Placental pericyte (primary cell): ENCODE data around the gene NOSIP. TPM values are rescaled to one million over a fixed set of nuclear protein-coding genes. Genes with fewer than 3 reads are reported as not detected.

Source experiments
- small RNA-seq: library from RNA; depleted of rRNA; stranded (forward); fragments of <200 nt; gene quantifications from one replicate; pipeline ENCODE3, GENCODE V24; 2012; ENCODE audit warnings: low replicate concordance
- total RNA-seq: library from RNA; depleted of rRNA; stranded (reverse); fragments of >200 nt; gene quantifications from 2 replicates; pipeline ENCODE4 v1.2.3, GENCODE V29; 2012

Gene NOSIP
- total RNA-seq = 72.2 and 106 TPM in 2 replicates

GRCh38 chr19:49580264-49581006 lies at the start of gene NOSIP:
NOSIP (minus strand) TSS chr19:49580556; CDS start chr19:49560691, 19,865 bp downstream.

GRCh38 chr19:49590971-49591730 lies 10.8 kb upstream of the NOSIP start, which contains the start of gene PRR12:
PRR12 (plus strand) TSS chr19:49591182; CDS start chr19:49591655, 473 bp downstream.

GRCh38 chr19:49581007-49581508 lies 702 bp upstream of the NOSIP start, which contains the start of gene PRRG2:
PRRG2 (plus strand) TSS chr19:49581316; CDS start chr19:49583220, 1,904 bp downstream.

Small RNAs within 50 kb of the gene (small RNA-seq; reads per million reads assigned to genes)
- gene RF00019 = not detected

Other genes starting within 250 kb of the NOSIP start
- gene CD37, start 245.2 kb downstream of the NOSIP start, total RNA-seq = not detected in 2 replicates
- gene TEAD2, start 218.1 kb downstream of the NOSIP start, total RNA-seq = 18.2 and 44.2 TPM in 2 replicates
- not detected in 2 replicates for gene DKKL1, start 216.7 kb downstream of the NOSIP start, total RNA-seq
- gene KASH5, start 192.3 kb downstream of the NOSIP start, total RNA-seq = under 0.01 TPM in 1 of 2 replicates, not detected in the other
- not detected in 2 replicates for gene PTH2, start 157.1 kb downstream of the NOSIP start, total RNA-seq
- gene GFY, start 155.2 kb downstream of the NOSIP start, total RNA-seq = not detected in 2 replicates
- gene SLC17A7, start 139.0 kb downstream of the NOSIP start, total RNA-seq = not detected in 2 replicates
- gene PIH1D1, start 128.7 kb downstream of the NOSIP start, total RNA-seq = 95.1 and 138 TPM in 2 replicates
- gene ALDH16A1, start 127.3 kb downstream of the NOSIP start, total RNA-seq = 30.4 and 40.1 TPM in 2 replicates
- gene FLT3LG, start 106.3 kb downstream of the NOSIP start, total RNA-seq = 4.8 and 6.9 TPM in 2 replicates
- gene RPL13A, start 92.9 kb downstream of the NOSIP start, total RNA-seq = 1,545 and 2,202 TPM in 2 replicates
- gene RPS11, start 84.1 kb downstream of the NOSIP start, total RNA-seq = 1,493 and 6,336 TPM in 2 replicates
- 24.9 and 84.7 TPM in 2 replicates for gene FCGRT, start 67.9 kb downstream of the NOSIP start, total RNA-seq
- gene RCN3, start 52.6 kb downstream of the NOSIP start, total RNA-seq = 142 and 264 TPM in 2 replicates
- 0.14 and 0.22 TPM in 2 replicates for gene PRRG2, start 760 bp upstream of the NOSIP start, total RNA-seq
- 6.9 and 9.0 TPM in 2 replicates for gene PRR12, start 10.6 kb upstream of the NOSIP start, total RNA-seq
- 43.5 and 62.8 TPM in 2 replicates for gene RRAS, start 59.6 kb upstream of the NOSIP start, total RNA-seq
- 21.7 and 35.6 TPM in 2 replicates for gene SCAF1, start 61.7 kb upstream of the NOSIP start, total RNA-seq
- 38.3 and 72.3 TPM in 2 replicates for gene IRF3, start 85.3 kb upstream of the NOSIP start, total RNA-seq
- gene BCL2L12, start 85.4 kb upstream of the NOSIP start, total RNA-seq = 3.3 and 16.2 TPM in 2 replicates
- gene PRMT1, start 96.7 kb upstream of the NOSIP start, total RNA-seq = 350 and 388 TPM in 2 replicates
- gene ADM5, start 109.0 kb upstream of the NOSIP start, total RNA-seq = 0.22 and 1.1 TPM in 2 replicates
- gene CPT1C, start 110.6 kb upstream of the NOSIP start, total RNA-seq = 4.4 and 11.7 TPM in 2 replicates
- gene TSKS, start 182.8 kb upstream of the NOSIP start, total RNA-seq = under 0.01 and 0.14 TPM in 2 replicates
- gene AP2A1, start 186.4 kb upstream of the NOSIP start, total RNA-seq = 131 and 141 TPM in 2 replicates
- gene FUZ, start 232.7 kb upstream of the NOSIP start, total RNA-seq = 17.2 and 17.5 TPM in 2 replicates
- 22.2 and 43.8 TPM in 2 replicates for gene MED25, start 237.7 kb upstream of the NOSIP start, total RNA-seq